ENCODE measurements around the gene HOXA5.

Gene HOXA5

DNA sequence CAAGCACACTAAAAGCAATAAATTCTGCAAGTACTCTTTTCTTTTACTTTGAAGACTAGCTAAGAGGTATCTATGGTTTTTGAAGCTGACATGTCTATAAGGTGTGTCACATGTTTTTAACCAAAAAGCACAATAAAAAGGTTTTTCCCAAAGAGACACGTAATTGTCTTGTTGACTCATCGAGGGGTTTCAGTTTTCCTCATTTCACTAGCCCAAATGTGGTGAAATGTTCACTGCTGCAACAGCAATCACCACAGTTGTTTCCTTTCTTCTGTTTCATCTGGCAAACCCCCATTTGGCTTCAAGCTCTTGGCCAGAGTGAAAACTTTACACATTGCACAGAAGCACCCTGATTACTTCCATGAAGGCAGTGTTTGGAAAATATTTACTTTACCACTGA lies 9.1 kb downstream of the HOXA5 start:
- DNase-seq (ENCODE audit: low read depth, low spot score) = no peak

DNA sequence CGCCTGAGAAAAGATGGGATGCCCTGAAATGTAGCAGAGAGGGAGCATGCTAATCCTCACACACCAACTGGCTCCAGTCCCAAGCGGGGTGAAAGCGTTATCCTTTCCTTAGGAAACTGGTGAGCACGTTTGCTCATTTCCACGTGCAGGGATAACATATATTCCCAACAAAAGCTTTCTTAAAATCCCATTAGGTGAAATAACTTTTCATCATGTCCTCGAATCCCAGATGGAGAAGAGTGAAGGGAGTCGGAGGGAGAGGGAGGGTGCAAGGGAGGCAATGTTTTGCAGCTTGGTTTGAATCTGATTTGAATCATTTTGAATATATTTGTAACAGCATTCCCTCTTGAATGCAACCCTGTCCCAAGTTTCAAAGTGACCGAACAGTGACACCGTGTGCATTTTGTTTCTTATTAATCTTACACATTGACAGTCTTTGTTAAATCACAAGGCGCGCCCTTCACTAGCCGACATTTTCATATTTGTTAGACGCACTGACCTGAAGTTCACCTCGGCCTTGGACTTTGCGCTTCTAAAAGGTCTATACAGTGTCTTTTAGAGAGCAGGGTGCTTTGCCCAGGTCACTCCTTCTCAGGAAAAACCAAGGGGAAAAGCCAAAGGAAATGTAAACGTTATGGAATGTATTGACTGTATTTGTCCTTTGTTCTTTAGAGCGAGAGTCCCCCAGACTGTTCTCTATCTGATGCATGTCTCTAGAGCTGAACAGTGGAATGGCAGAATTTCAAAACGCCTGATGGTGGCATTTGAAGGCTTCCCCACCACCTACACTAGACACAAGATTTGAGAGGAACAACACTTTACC lies 9.9 kb downstream of the HOXA5 start:
- no peak for DNase-seq (ENCODE audit: low read depth, low spot score)

DNA sequence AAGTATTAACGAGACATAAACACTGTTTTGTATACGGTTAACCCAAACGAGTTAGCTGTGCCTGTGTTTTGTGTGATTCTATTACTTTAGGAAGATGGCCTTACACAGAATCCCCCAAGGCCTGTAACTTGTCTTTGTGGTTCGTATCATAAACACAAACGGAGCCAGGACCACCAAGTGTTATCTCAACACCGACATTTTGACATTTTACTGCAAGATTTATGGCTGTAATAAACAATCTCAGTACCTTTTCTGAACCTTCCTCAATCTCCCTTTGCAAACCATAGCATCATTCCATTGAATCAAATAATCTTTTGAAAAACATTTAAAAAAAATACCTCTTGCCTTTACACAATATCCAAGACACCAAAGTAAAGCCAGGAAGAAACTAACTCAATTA lies 10.5 kb downstream of the HOXA5 start:
- DNase-seq (ENCODE audit: low read depth, low spot score) = no peak

DNA sequence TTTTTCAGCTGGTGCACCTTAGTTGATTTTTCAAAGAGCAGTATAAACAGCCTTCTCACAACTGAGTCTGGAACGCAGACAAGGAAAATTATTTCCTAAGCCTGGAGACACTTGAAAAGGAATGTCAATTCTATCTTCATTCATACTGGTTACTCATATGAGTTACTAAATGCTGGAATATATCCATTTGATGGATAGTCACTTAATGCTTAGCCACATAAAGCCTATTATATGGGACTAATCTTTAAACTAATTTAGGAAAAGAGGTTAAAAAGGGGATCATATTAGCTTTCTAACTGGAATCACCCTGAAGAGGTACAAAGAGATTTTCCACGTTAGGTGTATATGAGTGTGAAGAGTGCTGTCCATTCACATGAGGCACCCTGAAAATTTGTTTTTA lies 11.3 kb downstream of the HOXA5 start:
- no peak for DNase-seq (ENCODE audit: low read depth, low spot score)

DNA sequence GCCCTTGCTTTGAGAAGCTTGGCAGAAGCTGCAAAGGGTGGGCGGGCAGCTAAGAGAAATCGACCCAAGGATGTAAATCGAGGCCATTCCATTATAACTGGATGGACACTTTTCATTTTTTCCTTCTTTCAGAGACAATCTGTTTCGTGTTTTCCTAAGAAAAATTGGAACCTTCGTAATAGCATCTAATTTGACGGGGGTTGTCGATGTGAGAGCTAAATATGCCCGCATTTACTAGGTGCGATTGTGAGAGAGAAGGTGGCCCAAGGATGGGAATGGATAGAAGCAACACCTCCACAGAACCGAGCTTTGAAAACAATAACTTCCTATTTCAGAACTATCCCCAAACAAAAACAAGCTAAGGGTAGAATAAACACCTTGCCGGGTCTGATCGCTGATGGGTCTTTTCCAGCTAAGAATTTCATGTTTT lies 12.1 kb downstream of the HOXA5 start:
- no peak for DNase-seq (ENCODE audit: low read depth, low spot score)

DNA sequence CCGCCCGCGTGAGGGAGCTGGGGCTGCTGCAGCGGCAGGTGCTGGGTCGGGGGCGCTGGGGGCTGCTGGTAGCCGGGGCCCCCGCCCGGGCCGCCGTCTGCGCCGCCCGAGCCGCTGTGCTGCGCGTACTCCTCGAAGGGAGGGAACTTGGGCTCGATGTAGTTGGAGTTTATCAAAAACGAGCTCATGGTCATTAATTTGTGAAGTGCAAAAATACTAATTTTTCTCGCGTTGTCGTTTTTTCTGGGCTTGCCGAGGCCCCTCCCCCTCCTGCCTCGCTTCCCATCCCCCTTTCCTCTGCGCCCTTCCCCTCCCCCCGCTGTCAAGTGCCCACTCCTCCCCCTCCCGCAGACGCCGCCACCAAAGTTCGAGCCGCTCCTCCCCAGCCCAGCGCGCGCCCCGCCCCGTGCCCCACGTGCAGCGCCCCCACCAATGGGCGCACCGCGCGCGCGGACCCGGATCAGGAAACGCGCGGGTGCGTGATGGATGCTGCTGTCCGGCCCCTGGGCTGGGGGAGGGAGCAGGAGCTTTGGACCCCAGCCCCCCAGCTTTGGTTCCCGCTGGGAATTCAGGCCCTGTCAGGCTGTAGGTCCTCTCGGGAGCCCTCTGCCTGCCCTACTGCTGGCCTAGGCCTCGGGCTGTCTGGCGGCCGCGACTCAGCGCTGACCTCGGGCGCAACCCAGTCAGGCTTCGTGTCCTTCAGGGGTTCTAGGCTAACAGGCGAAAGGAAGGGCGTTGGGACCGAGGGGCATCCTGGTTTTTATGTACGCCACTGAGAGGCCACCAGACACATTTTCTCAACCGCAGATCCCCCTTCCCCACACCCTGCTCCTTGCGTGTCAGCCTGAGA lies 12.7 kb downstream of the HOXA5 start, which contains the start of gene HOXA4:
Gene HOXA4 (minus strand): TSS at position 218 of the 850 bp plus-strand sequence. CDS start 24 bp downstream, at position 194.
- no peak for DNase-seq (ENCODE audit: low read depth, low spot score)

DNA sequence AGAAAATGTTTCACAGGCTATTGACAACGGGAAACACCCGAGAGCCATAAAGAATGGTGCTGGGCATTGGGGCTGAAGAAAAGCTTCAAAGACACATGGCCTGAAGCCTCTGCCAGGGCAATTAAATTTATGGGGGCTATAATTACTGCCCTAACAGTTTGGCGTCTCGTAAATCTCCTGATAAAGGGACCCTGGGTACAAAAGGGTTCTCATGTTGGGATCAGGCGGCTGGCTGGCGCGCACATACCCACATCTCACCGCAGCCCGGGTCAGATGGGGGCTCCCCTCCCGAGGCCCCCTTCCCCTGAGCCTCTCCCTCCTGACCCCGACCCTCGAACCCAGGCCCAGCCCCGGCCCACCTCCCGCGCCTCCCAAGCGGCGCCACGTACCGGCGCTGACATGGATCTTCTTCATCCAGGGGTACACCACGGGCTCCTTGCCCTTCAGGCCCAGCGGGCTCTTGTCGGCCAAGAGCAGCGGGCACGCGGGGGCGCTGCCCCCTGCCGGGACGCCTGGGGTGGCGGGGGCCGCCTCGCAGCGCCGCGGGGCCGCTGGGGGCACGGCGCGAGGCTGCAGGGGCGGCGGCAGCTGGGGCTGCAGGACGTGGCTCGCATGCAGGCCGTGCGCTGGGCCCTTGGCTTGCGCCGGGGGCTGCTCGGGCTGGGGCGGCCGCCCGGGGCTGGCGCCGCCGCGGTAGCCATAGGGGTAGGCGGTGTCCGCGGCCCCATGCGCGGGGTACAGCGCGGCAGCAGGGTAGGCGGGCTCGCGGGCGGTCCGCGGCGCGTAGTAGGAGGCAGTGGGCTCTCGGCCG lies 13.5 kb downstream of the HOXA5 start:
- DNase-seq (ENCODE audit: low read depth, low spot score) = no peak

DNA sequence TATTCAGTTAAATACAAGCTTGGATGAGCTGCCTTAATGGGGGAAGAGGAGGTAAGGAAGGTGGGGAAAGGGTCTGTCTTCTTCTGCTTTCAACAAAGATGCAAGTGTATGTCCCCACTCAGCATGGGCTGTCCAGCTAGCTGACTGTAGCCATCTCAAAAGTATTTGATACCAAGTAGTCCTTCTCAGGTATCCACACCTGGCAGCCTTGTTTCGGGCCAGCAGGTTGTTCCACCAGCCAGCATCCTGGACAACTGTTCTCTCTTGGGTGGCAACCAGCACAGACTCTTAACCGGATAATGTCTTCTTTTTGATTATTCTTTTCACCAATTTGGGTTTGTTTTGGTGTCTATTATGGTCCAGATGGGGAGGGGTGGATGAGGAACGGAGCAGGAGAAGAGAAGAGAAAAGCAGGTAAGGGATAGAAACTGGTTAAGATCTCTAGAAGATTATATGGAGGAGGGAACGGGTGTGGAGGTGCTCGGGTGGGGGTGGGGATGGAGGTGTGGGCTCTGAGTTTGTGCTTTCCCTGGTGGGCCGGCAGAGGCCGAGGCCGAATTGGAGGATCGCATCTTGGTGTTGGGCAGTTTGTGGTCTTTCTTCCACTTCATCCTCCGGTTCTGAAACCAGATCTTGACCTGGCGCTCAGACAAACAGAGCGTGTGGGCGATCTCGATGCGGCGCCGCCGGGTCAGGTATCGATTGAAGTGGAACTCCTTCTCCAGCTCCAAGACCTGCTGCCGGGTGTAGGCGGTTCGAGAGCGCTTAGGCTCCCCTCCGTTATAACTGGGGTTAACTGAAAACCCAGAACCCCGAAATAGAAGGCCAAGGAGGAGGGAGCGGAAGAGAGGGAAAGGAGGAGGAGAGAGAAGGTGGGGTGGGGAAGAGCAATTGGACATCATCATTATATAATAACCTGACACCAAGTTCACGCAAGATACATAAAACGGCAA lies 14.4 kb downstream of the HOXA5 start:
- DNase-seq (ENCODE audit: low read depth, low spot score) = no peak

DNA sequence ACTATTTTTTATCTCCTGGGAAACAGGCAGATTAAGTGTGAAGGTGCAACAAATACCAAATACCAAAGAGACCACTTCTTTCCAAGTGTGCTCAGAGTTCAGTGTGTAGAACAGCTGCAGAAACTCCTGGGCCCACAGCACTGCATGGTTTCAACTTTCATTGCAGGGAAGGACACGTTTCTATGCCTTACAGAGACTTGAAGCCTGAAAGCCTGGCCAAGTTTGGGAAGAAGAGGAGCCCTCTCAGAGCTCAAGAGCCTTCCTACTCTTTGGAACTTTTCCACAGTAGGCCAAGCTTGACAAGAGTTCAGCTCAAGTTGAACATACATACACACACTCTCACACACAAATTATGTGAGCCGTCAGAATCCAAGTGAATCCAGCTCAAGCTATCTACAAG lies 15.4 kb downstream of the HOXA5 start:
- DNase-seq (ENCODE audit: low read depth, low spot score) = no peak

DNA sequence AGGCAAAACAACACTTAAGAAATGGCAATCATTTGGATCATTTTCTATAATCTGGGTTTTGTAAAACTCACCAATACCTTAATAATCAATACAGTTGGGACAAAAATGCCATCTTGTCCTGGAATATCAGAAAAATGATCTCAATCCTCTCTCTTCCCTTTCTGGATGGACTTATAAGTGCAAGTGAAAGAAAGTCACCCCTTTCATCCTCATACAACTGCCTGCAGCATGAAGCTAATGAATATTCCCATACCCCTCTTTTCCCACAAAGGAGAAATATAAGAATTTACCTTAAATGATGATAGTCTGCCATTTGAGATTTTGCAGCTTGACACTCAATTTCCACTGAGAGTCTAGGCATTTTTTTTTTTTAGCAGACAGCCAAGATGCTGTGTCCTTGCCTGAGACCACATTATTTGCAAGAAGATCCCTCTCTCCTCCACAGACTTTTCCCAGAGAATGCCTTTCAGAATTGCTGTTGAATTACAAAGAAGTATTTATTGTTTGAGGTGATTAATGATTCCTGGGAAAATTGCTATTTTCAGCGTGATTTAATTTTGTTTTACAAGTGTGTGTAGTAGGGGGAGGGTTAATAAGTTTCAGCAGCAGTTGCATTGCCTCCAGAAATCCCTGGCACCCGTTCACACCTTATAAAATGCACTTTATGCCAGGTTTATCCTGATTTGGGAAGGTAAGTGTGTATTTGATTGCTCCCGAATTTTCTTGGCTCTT lies 16.7 kb downstream of the HOXA5 start:
- no peak for DNase-seq (ENCODE audit: low read depth, low spot score)

DNA sequence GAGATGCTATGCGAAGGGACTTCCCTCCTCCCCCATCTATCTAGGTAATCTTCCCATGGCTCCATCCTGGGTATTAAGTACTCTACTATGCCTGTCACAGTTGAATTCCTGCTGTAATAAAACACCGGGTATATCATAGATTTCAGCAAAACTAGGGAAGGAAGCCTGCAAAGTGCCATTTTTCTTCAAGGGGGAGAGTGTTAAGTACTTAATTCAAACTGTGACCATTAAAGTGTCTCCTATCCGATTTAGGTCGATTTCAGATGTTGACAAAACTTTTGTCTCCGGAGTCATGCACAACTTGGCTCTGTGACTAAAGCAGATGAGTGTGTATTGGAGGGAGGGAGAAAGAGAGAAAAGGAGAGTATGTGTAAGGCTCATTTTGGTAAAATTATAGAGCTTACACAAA lies 17.5 kb downstream of the HOXA5 start:
- no peak for DNase-seq (ENCODE audit: low read depth, low spot score)

DNA sequence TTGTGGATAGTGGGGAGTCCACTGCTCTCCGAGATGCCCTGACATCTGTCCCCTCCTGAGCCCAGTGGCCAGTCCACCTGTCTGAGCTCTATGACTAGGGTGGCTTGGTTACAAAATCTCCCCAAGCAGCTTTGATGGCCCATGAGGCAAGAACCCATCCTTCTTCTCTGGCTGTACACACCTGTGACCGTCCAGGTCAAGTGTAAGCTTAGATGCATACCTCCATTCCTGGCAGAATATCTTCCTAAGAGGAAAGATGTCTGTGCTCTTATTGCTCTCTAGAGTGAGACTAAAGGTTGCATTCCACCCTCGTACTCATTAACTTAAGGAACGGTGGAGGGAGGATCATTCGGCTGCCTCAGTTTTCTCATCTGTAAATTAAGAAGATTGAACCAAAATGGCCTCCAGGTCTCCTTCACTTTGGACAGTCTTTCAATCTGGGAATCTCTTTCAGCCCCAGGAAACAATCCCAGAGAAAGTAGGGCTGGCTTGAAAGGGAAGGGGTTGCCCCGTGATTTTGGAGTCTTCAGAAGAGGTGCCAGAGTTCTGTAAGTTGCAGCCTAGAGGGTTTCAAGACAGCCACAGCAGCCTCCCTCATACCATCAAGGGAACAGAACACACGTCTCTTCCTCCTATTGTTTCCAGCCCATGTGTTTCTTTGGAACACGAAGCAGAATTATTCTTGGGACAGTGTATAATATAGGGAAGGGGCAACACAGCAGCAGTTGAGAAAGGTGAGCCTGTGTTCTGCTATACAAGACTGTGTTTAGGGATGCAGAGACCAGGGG lies 18.4 kb downstream of the HOXA5 start:
- no peak for DNase-seq (ENCODE audit: low read depth, low spot score)

DNA sequence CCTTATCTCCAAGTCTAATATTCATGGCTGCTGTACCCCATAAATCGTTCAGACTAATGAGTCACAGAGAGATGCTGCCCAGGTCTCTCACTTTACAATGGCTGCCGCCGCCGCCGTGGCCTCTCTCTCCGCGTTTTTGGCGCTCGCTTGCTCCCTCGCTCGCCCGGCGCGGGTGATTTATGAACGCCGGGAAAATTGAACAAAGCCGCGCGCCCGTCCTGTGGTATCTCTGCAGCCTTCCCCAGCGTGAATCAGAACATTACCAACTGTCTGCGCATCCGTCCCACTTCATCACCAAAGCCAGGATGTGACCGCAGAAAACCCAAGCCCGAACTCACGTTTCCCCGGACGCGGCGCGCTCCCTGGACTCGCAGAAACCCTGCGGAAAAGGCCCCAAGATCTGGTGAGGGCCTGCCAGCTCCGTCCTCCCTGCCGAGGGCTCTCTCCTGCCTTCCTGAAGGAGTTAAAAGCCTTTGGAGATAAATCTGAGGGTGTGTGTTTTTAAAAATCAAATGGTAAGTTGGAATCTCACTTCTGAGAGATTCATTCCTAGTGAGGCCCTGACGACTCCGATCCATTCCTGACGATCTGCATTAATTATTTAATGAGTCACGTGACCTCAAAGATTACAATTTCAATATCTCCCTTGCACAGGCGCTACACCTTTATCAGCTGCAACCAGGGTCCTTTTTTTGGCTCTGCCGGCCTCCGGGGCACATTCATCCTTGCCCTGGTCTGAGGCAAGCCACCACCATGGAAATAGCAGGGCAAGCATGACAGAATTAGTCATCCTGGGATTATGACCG lies 19.2 kb downstream of the HOXA5 start:
- no peak for DNase-seq (ENCODE audit: low read depth, low spot score)

DNA sequence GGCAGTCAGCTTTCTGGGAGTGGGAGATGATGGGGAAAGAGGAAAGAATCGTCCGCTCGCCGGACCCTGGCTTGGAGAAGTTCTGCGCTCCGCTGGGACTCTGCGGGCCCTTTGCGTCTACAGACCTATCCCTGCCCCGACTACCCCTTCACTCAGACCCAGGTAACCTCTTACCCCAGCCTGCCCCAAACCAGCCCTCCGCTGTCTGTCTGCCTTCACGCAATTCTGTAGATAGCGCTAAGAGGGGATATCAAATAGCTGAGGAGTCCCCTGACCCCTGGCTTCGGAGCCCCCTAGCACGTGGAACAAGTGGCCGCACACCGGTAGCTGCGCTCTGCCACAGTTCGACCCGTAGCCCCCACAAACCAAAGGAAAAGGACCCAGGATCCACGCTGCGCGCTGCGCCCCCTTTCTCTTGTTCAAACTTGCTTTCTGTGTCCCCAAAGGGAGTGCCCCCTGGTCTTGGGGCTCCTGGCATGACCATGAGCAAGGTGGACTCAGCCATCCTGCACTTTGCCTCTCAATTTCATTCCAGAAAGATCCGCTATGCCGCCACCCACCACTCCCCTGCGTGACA lies 19.9 kb downstream of the HOXA5 start:
- no peak for DNase-seq (ENCODE audit: low read depth, low spot score)

DNA sequence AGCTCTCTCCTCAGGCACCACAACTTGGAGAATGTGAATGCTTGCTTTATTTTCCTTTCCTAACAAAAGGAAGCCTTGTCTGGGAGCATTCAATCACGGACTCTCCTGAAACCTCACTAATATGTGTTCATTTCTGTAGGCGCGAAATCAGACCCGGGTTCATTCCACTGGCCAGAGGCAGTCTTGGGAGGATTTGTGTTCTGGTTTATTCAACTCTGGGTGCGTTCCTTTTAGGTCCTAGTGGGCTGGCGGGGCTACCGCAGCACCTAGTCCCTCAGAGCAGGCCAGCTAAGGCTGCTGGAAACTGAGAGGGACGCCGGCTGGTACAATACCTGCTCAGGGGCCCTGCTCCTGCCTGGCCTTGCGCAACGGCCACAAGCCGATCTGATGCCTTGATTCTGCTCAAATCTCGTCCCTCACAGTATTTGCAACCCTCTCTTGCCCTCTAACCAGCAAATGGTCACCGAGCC lies 20.4 kb downstream of the HOXA5 start:
- DNase-seq (ENCODE audit: low read depth, low spot score) = no peak

DNA sequence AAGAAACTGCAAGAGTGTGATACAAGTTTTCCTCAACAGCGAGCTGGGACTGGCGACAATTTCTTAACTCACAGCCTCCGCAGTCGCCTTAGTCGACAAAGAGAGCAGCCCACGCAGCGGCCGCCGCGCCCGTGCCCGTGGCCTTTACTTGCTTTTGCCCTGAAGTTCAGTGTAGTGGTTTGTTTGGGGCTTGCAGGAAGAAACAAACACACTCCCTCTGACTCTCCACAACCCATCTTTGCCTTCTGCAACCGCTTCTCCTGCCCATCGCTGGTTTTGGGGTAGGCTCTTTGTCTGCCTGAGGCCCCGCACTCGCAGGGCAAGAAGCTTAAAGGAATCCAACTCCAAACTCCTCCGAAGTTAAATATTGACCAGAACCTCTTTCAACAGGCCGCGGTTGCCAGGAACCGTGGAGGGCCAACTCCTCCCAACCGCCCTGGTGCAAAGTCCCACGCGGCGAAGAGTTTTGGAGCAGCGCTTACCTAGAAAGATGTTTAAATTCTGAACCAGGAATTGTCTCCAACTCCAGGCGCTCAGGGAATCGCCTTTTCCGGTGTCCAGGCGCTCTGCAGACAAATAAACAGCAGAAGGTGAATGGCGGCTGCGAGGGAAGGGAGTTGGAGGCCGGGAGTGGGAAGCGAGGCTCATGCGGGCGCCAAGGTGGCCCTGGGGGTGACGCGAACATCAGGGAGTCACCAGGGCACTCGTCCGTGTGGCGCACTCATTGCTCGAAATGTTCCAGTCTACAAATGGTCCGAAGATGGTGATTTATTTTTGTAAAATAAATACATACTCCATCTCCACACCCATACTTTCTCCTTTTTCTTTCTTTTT lies 21.2 kb downstream of the HOXA5 start:
- DNase-seq (ENCODE audit: low read depth, low spot score) = no peak

DNA sequence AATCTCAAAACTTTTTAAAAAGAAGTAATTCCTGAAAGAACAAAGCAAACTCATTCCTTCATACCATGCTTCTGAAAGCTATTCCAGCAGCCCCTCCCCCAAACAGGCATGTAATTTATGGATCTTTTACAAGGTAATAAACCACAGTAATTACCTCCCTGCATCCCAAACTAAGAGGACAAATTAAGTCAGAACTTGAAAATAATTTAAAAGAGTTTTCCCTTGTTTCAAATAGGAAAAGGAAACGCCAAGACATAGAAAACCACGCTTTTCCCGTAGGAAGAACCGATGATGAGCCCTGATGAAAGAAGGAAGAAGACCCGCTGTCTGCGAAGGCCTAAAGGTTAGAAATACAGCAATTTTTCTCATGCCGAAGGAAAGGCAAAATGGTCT lies 21.8 kb downstream of the HOXA5 start:
- no peak for DNase-seq (ENCODE audit: low read depth, low spot score)

All from smooth muscle cell of the brain vasculature (primary cell).